H1 (cell line): ENCODE measurements around the gene KLHDC8A.

Experiments used
- BRCA1 ChIP-seq: IDR thresholded peaks from 2 replicates; pipeline ENCODE4 v1.6.1; 2012; ENCODE audit warnings: low read depth, low read length, improper control_type of control experiment
- CHD2 ChIP-seq: IDR thresholded peaks from 2 replicates; pipeline ENCODE4 v1.6.1; 2012; ENCODE audit warnings: low read length, improper control_type of control experiment
- CHD7 ChIP-seq: fragments of 300-600 bp; sonication (generic); IDR thresholded peaks from 2 replicates; pipeline ENCODE4 v1.7.1; 2012; ENCODE audit warnings: low read length, moderate library complexity, mild to moderate bottlenecking, inconsistent platforms; ENCODE audit not compliant: insufficient replicate concordance
- CTCF ChIP-seq, 3 experiments: IDR thresholded peaks; 1 replicate in 2 of 3; 2 replicates in 1 of 3; pipeline versions ENCODE4 v1.5.1 to v1.6.1; 2011; ENCODE audit warnings: low read length in 3 of 3, mild to moderate bottlenecking in 3 of 3, inconsistent platforms in 2 of 3, low read depth in 1 of 3, moderate library complexity in 1 of 3; ENCODE audit not compliant: insufficient read depth in 1 of 3; ENCODE audit errors: control extremely low read depth in 1 of 3
- EP300 ChIP-seq, 2 experiments: IDR thresholded peaks; 1 replicate in 1 of 2; 2 replicates in 1 of 2; pipeline ENCODE4 v1.6.1; 2011 to 2012; ENCODE audit warnings: low read depth in 2 of 2, low read length in 2 of 2, mild to moderate bottlenecking in 2 of 2, borderline replicate concordance in 1 of 2, inconsistent platforms in 1 of 2, moderate library complexity in 1 of 2
- EZH2 ChIP-seq: fragments of 200-600 bp; sonication (generic); IDR thresholded peaks from 2 replicates; pipeline ENCODE4 v1.7.1; 2012; ENCODE audit warnings: low read depth, mild to moderate bottlenecking, moderate library complexity, low read length, inconsistent platforms; ENCODE audit not compliant: severe bottlenecking
- GABPA ChIP-seq: IDR thresholded peaks from 2 replicates; pipeline ENCODE4 v1.6.1; 2011; ENCODE audit warnings: mild to moderate bottlenecking, low read length, moderate library complexity, borderline replicate concordance; ENCODE audit not compliant: insufficient read depth
- MAFK ChIP-seq: IDR thresholded peaks from 2 replicates; pipeline ENCODE4 v1.6.1; 2012; ENCODE audit warnings: low read depth, mild to moderate bottlenecking, improper control_type of control experiment, low read length
- MAX ChIP-seq: IDR thresholded peaks from 2 replicates; pipeline ENCODE4 v1.6.1; 2012; ENCODE audit warnings: inconsistent platforms
- POLR2A ChIP-seq, 2 experiments: IDR thresholded peaks; 1 replicate in 1 of 2; 2 replicates in 1 of 2; pipeline ENCODE4 v1.6.1; 2011; ENCODE audit warnings: low read depth in 2 of 2, low read length in 2 of 2, mild to moderate bottlenecking in 2 of 2; ENCODE audit errors: control extremely low read depth in 1 of 2
- POLR2AphosphoS5 ChIP-seq: IDR thresholded peaks from 2 replicates; pipeline ENCODE4 v1.6.1; 2011; ENCODE audit warnings: low read depth, low read length
- RNF2 ChIP-seq: fragments of 200-900, 300-1000 bp; sonication (generic); IDR thresholded peaks from 2 replicates; pipeline ENCODE4 v1.7.1; 2016; ENCODE audit warnings: borderline replicate concordance, low read depth, mild to moderate bottlenecking, antibody characterized with exemption, low read length; ENCODE audit not compliant: poor library complexity, severe bottlenecking; ENCODE audit errors: missing control alignments
- SRF ChIP-seq: IDR thresholded peaks from 2 replicates; pipeline ENCODE4 v1.6.1; 2011; ENCODE audit warnings: mild to moderate bottlenecking, low read depth, low read length, moderate library complexity
- TAF1 ChIP-seq: IDR thresholded peaks from 2 replicates; pipeline ENCODE4 v1.6.1; 2011; ENCODE audit warnings: mild to moderate bottlenecking, low read depth, low read length

GRCh38 chr1:205350124-205350523 lies 6.6 kb downstream of the KLHDC8A start:
- TF ChIP-seq BRCA1 = no peak
- TF ChIP-seq POLR2AphosphoS5 = no peak
- TF ChIP-seq CHD2 = no peak
- TF ChIP-seq POLR2A (IDR thresholded peaks at IDR 0.05; ENCODE audit: control extremely low read depth in 1 of 2, low read depth in 2 of 2, low read length in 2 of 2) = no peak
- TF ChIP-seq EZH2 = no peak
- no peak for TF ChIP-seq GABPA
- TF ChIP-seq SRF = no peak
- no peak for TF ChIP-seq CTCF (IDR thresholded peaks at IDR 0.05; ENCODE audit: control extremely low read depth in 1 of 3, insufficient read depth in 1 of 3, low read depth in 1 of 3, low read length in 3 of 3)
- no peak for TF ChIP-seq RNF2
- TF ChIP-seq MAFK = no peak
- no peak for TF ChIP-seq MAX
- TF ChIP-seq EP300 (IDR thresholded peaks at IDR 0.05; ENCODE audit: borderline replicate concordance in 1 of 2, low read depth in 2 of 2, low read length in 2 of 2) = no peak
- no peak for TF ChIP-seq CHD7
- TF ChIP-seq TAF1 = no peak
